HepG2 (cell line): Measurements from ENCODE around the gene MAPK11. TPM values are rescaled to one million over a fixed set of nuclear protein-coding genes. Genes with fewer than 3 reads are reported as not detected.

Experiments
- ARID2 ChIP-seq: sonication (generic); formaldehyde crosslinking; IDR thresholded peaks from 2 replicates; pipeline ENCODE4 v1.8.1; 2022; ENCODE audit warnings: mild to moderate bottlenecking, missing genetic modification reagents, borderline replicate concordance
- ARID5B ChIP-seq: IDR thresholded peaks from 2 replicates; pipeline ENCODE4 v1.4.0; 2020; ENCODE audit warnings: mild to moderate bottlenecking, missing genetic modification reagents
- FOXP1 ChIP-seq, 2 experiments: fragments of 450-650 bp in 1 of 2; IDR thresholded peaks; 2 replicates each; pipeline ENCODE4 v1.6.1; 2017 to 2018; ENCODE audit warnings: antibody characterized with exemption in 1 of 2
- HMGA1 ChIP-seq: sonication (generic); formaldehyde crosslinking; conservative IDR thresholded peaks from 2 replicates; pipeline ENCODE4 v1.4.0; 2020; ENCODE audit warnings: missing genetic modification reagents
- HNRNPK ChIP-seq: fragments of 200-400 bp; formaldehyde crosslinking; IDR thresholded peaks from 2 replicates; pipeline ENCODE4 v1.6.1; 2018; ENCODE audit warnings: low read length, low read depth, moderate library complexity, mild to moderate bottlenecking; ENCODE audit not compliant: poor library complexity, severe bottlenecking
- HOXD1 ChIP-seq: sonication (generic); formaldehyde crosslinking; IDR thresholded peaks from 2 replicates; pipeline ENCODE4 v1.5.0; 2020; ENCODE audit warnings: missing genetic modification reagents
- KDM5A ChIP-seq: fragments of 200-600 bp; sonication (generic); IDR thresholded peaks from 2 replicates; pipeline ENCODE4 v1.7.0; 2018; ENCODE audit warnings: antibody characterized with exemption, mild to moderate bottlenecking, low read length, borderline replicate concordance
- MTA1 ChIP-seq: sonication (generic); formaldehyde crosslinking; IDR thresholded peaks from 2 replicates; pipeline ENCODE4 v1.4.0; 2020; ENCODE audit warnings: missing genetic modification reagents, mild to moderate bottlenecking, borderline replicate concordance
- NR2C2 ChIP-seq: sonication (generic); formaldehyde crosslinking; IDR thresholded peaks from 2 replicates; pipeline ENCODE4 v1.4.0; 2020; ENCODE audit warnings: missing genetic modification reagents, mild to moderate bottlenecking, moderate library complexity, borderline replicate concordance
- PBX3 ChIP-seq: sonication (generic); formaldehyde crosslinking; IDR thresholded peaks from 2 replicates; pipeline ENCODE4 v1.8.1; 2023; ENCODE audit warnings: missing genetic modification reagents, inconsistent platforms, borderline replicate concordance
- PHF20 ChIP-seq: sonication (generic); formaldehyde crosslinking; IDR thresholded peaks from 2 replicates; pipeline ENCODE4 v1.5.0; 2020; ENCODE audit warnings: mild to moderate bottlenecking, missing genetic modification reagents
- PRDM4 ChIP-seq: sonication (generic); formaldehyde crosslinking; IDR thresholded peaks from 2 replicates; pipeline ENCODE4 v1.9.0; 2021; ENCODE audit warnings: missing genetic modification reagents, borderline replicate concordance
- RCOR2 ChIP-seq: IDR thresholded peaks from 2 replicates; pipeline ENCODE4 v1.6.1; 2016; ENCODE audit warnings: missing biosample characterization, missing genetic modification reagents
- ZIK1 ChIP-seq: sonication (generic); formaldehyde crosslinking; IDR thresholded peaks from 2 replicates; pipeline ENCODE4 v1.5.0; 2020; ENCODE audit warnings: mild to moderate bottlenecking, low read depth, missing genetic modification reagents, borderline replicate concordance
- ZNF362 ChIP-seq: sonication (generic); formaldehyde crosslinking; IDR thresholded peaks from 2 replicates; pipeline ENCODE4 v1.4.0; 2020; ENCODE audit warnings: missing genetic modification reagents, mild to moderate bottlenecking, borderline replicate concordance
- ZNF431 ChIP-seq: sonication (generic); formaldehyde crosslinking; IDR thresholded peaks from 2 replicates; pipeline ENCODE4 v1.9.0; 2022; ENCODE audit warnings: missing genetic modification reagents, low read depth, mild to moderate bottlenecking, borderline replicate concordance
- ZNF501 ChIP-seq: sonication (generic); formaldehyde crosslinking; IDR thresholded peaks from 2 replicates; pipeline ENCODE4 v1.5.1; 2020; ENCODE audit warnings: mild to moderate bottlenecking, moderate library complexity, missing genetic modification reagents
- ZSCAN20 ChIP-seq: sonication (generic); formaldehyde crosslinking; IDR thresholded peaks from 2 replicates; pipeline ENCODE4 v1.4.0; 2020; ENCODE audit warnings: missing genetic modification reagents, mild to moderate bottlenecking, borderline replicate concordance
- ZZZ3 ChIP-seq: sonication (generic); formaldehyde crosslinking; IDR thresholded peaks from 2 replicates; pipeline ENCODE4 v1.4.0; 2020; ENCODE audit warnings: missing genetic modification reagents, mild to moderate bottlenecking, borderline replicate concordance
- polyA plus RNA-seq, 8 experiments: library from polyadenylated mRNA; depleted of rRNA in 3 of 8; stranded (reverse) in 7 of 8; unstranded in 1 of 8; fragments of >200 nt; fragmentation: Illumina TruSeq in 4 of 8; extraction: Trizol in 4 of 8; gene quantifications; 2 replicates each; pipeline versions ENCODE4 v1.2.1 to v1.2.3, GENCODE V29; 2011 to 2016; ENCODE audit warnings: low read depth in 4 of 8, missing spikeins in 1 of 8, mixed read lengths in 1 of 8; ENCODE audit not compliant: insufficient read depth in 1 of 8
- total RNA-seq, 5 experiments: library from RNA; depleted of rRNA; stranded (reverse); fragments of >200 nt; fragmentation: Illumina TruSeq; extraction: Trizol; gene quantifications; 2 replicates each; pipeline ENCODE4 v1.2.3, GENCODE V29; 2016; ENCODE audit warnings: low read depth in 1 of 5

The MAPK11 gene
- total and polyA plus RNA-seq, 2 of the 13 experiments (the other 11 are each of a cell fraction or from before 2014, with no cell fraction given), result 0.15 to 0.17 TPM

GRCh38 chr22:50270666-50271394, 650 bp upstream of the MAPK11 start (continued):
- TF ChIP-seq NR2C2 (CRISPR knock-in tag) (peak; percentile 26; the same call in 1 of the 2 replicates), ZNF501 (CRISPR knock-in tag) (peak; percentile 51), ZNF362 (no peak), FOXP1 (IDR thresholded peaks at IDR 0.05) (no peak), FOXP1 (CRISPR knock-in tag; IDR thresholded peaks at IDR 0.05) (no peak), ARID5B (peak; percentile 49; the same call in 1 of the 2 replicates), ZIK1 (peak; percentile 80; the same call in 1 of the 2 replicates), HMGA1 (CRISPR knock-in tag) (no peak), PHF20 (CRISPR knock-in tag) (no peak), HNRNPK (no peak), RCOR2 (CRISPR knock-in tag) (no peak), ZNF431 (CRISPR knock-in tag) (peak; percentile 84; the same call in 1 of the 2 replicates), PBX3 (CRISPR knock-in tag) (peak; percentile 77; the same call in 1 of the 2 replicates), ARID2 (CRISPR knock-in tag) (0 out of 2 replicates have a peak, but pooled peaks have one; percentile 68), PRDM4 (0 out of 2 replicates have a peak, but pooled peaks have one; percentile 48), HOXD1 (CRISPR knock-in tag) (peak; percentile 55; the same call in 1 of the 2 replicates), MTA1 (peak; percentile 26; the same call in 1 of the 2 replicates), ZSCAN20 (CRISPR knock-in tag) (peak; percentile 91; the same call in 1 of the 2 replicates), ZZZ3 (CRISPR knock-in tag) (no peak), KDM5A (no peak)
